ENCODE data around the gene SPRYD4.

DNA sequence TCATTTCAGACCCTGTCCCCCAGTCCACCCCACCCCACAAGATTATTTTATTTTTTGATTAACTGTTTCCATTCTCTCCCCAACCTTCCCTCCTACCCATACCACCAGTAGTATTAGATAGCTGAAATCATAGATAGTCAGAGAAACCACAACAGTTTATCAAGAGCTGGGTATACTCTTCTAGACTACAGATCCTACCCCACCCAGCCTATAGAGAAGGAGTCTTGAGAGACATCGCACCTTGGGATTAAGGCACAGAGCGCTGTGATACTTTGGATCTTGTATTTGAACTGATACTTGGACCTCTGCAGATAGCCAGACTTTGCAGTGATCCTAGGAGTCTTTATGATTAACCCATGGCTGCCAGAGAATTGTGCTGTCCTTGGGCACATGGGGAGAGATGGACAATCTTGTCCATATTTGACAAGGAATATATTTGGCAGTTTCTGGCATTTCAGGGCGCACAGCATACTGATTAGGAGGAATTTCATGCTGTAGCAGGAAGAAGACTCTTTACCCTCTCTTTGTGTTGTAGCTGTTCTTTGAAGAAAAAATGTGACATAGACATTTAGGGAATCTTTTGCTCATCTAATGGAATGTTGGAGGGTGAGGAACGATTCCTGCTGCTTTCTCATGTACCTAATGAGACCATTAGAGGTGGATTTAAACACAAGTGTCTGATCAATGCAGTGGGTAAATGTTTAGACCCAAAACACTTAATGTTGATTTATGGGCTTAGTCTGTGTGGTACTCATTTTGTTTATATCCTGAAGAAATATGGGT lies 54.2 kb downstream of the SPRYD4 start:
- TF ChIP-seq POLR2A (IDR thresholded peaks at IDR 0.05; ENCODE audit: low read depth, low read length) (no peak), POLR2AphosphoS5 (IDR thresholded peaks at IDR 0.05; ENCODE audit: low read depth, low read length) (no peak), TAF1 (IDR thresholded peaks at IDR 0.05; ENCODE audit: low read depth, low read length) (no peak), SPI1 (IDR thresholded peaks at IDR 0.05; ENCODE audit: low read depth, low read length) (no peak), POU2F2 (IDR thresholded peaks at IDR 0.05; ENCODE audit: low read depth, low read length) (no peak), PAX5 (IDR thresholded peaks at IDR 0.05; ENCODE audit: insufficient read depth, low read length, severe bottlenecking) (no peak)
